Small intestine (tissue), 7 donors: ENCODE results near the gene SKAP1. TPM values are rescaled to one million over a fixed set of nuclear protein-coding genes. Genes with fewer than 3 reads are reported as not detected.
"Not testable (repeated sequence)": the region's sequence is repeated elsewhere in the genome, so short reads cannot be mapped to it uniquely, and the experiment has no call there.

ENCODE experiments used
- DNase-seq, 2 donors: peaks; one replicate each; pipeline versions ENCODE4 v3.0.0 to v3.0.0-alpha.2; 2013
- FAIRE-seq: peaks from 2 replicates; lab custom pipeline; 2012; peaks lifted over from hg19 to GRCh38; lab: Jason Lieb, UNC
- H3K27ac ChIP-seq, 3 donors: one replicate each; pipeline ENCODE4 v1.5.1; 2013; ENCODE audit warnings: low read length in 2 of 3, mild to moderate bottlenecking in 2 of 3, control low read depth in 1 of 3, inconsistent platforms in 1 of 3, low read depth in 1 of 3, moderate library complexity in 1 of 3
- H3K27me3 ChIP-seq, 3 donors: one replicate each; pipeline ENCODE4 v1.6.1; 2013; ENCODE audit warnings: low read length in 3 of 3, inconsistent platforms in 1 of 3; ENCODE audit not compliant: control insufficient read depth in 3 of 3, insufficient read depth in 3 of 3
- H3K36me3 ChIP-seq, 3 donors: one replicate each; pipeline ENCODE4 v1.6.1; 2013; ENCODE audit warnings: low read length in 3 of 3, inconsistent platforms in 1 of 3, low read depth in 1 of 3, mild to moderate bottlenecking in 1 of 3, moderate library complexity in 1 of 3; ENCODE audit not compliant: control insufficient read depth in 3 of 3, insufficient read depth in 2 of 3
- H3K4me1 ChIP-seq, 3 donors: one replicate each; pipeline ENCODE4 v1.6.1; 2013; ENCODE audit warnings: low read length in 2 of 3, inconsistent platforms in 1 of 3, low read depth in 1 of 3, mild to moderate bottlenecking in 1 of 3, moderate library complexity in 1 of 3; ENCODE audit not compliant: control insufficient read depth in 3 of 3, insufficient read depth in 2 of 3
- H3K4me3 ChIP-seq, 3 donors: one replicate each; pipeline ENCODE4 v1.5.1; 2013; ENCODE audit warnings: low read length in 3 of 3, control low read depth in 1 of 3, inconsistent platforms in 1 of 3, low read depth in 1 of 3, mild to moderate bottlenecking in 1 of 3, moderate library complexity in 1 of 3
- H3K9me3 ChIP-seq, 2 donors: one replicate each; pipeline ENCODE4 v1.6.1; 2013; ENCODE audit warnings: low read depth in 1 of 2, low read length in 1 of 2; ENCODE audit not compliant: control insufficient read depth in 2 of 2, insufficient read depth in 1 of 2
- WGBS, 3 donors: extraction: QIAGEN DNeasy Blood & Tissue Kit; methylation state at CpG; one replicate each; pipeline ENCODE4 v1.1.7; 2013; 5-methylcytosine and 5-hydroxymethylcytosine counted together
- polyA plus RNA-seq, 4 donors: library from polyadenylated mRNA; stranded (reverse) in 3 of 4; unstranded in 1 of 4; fragments of 200-250 nt in 3 of 4; fragments of 120-200 nt in 1 of 4; gene quantifications; one replicate each; pipeline versions ENCODE4 v1.2.1 to v1.2.3, GENCODE V29; 2013
- donor health status: healthy with polysubstance abuse.
- donor health status: control.
- donor health status: control.
- donor health status: Bipolar disorder and iron deficiency.
- donor health status: healthy.

SKAP1 gene
- polyA plus RNA-seq, 4 donors, result 1.8 to 8.1 (median 2.1) TPM

- no peak overlapping the region for H3K4me3 ChIP-seq
- WGBS, 3 donors, result 74 to 87% (median 81%) methylated on average over 8 of the region's 8 CpGs
- H3K9me3 ChIP-seq, result no peaks in the 10 kb centered on the region
- H3K27ac ChIP-seq, result no peak overlapping the region
- DNase-seq, result no peak
- peaks cover 0 to 4% (median 0%) of the 10 kb centered on the region in 3 donors for H3K4me1 ChIP-seq
- no peaks in the 10 kb centered on the region for H3K27me3 ChIP-seq
- FAIRE-seq, result no peak
- no peaks in the 10 kb centered on the region for H3K36me3 ChIP-seq
These were observed 179.1 kb downstream of the SKAP1 start for GRCh38 chr17:48250949-48251348.

GRCh38 chr17:48250059-48250458 is 180.0 kb downstream of the SKAP1 start:
- H3K9me3 ChIP-seq, H3K4me3 ChIP-seq, H3K4me1 ChIP-seq, H3K36me3 ChIP-seq, FAIRE-seq, DNase-seq, H3K27ac ChIP-seq, H3K27me3 ChIP-seq: not testable (repeated sequence)
- WGBS, 3 donors, result 86 to 97% (median 95%) methylated on average over 5 of the region's 5 CpGs

GRCh38 chr17:48247603-48248002 is 182.4 kb downstream of the SKAP1 start:
- no peak for FAIRE-seq
- H3K4me3 ChIP-seq, result no peak overlapping the region
- DNase-seq, result no peak
- WGBS, 3 donors, result 57 to 78% (median 70%) methylated on average over 3 of the region's 3 CpGs
- no peaks in the 10 kb centered on the region for H3K9me3 ChIP-seq
- no peak overlapping the region for H3K27ac ChIP-seq
- H3K4me1 ChIP-seq, result peaks cover 0 to 16% (median 0%) of the 10 kb centered on the region in 3 donors
- no peaks in the 10 kb centered on the region for H3K27me3 ChIP-seq
- H3K36me3 ChIP-seq, result no peaks in the 10 kb centered on the region

GRCh38 chr17:48247038-48247437 is 183.0 kb downstream of the SKAP1 start:
- WGBS, 3 donors, result 42 to 65% (median 63%) methylated on average over 1 of the region's 1 CpG
- H3K27ac ChIP-seq, result no peak overlapping the region

GRCh38 chr17:48246612-48247011 is 183.4 kb downstream of the SKAP1 start:
- no peak for FAIRE-seq
- 66 to 77% (median 72%) methylated on average over 2 of the region's 2 CpGs for WGBS, 3 donors
- DNase-seq, result no peak

More at GRCh38 chr17:48247038-48247437, 183.0 kb downstream of the SKAP1 start:
- Histone ChIP-seq H3K36me3 (no peaks in the 10 kb centered on the region), H3K4me1 (peaks cover 0 to 22% (median 0%) of the 10 kb centered on the region in 3 donors), H3K9me3 (no peaks in the 10 kb centered on the region), H3K27me3 (no peaks in the 10 kb centered on the region), H3K4me3 (no peak overlapping the region)
- DNase-seq (no peak), FAIRE-seq (no peak)

GRCh38 chr17:48245465-48246033 is 184.5 kb downstream of the SKAP1 start:
- H3K36me3 ChIP-seq, H3K27ac ChIP-seq, FAIRE-seq, H3K9me3 ChIP-seq, H3K27me3 ChIP-seq, DNase-seq, H3K4me3 ChIP-seq: not testable (repeated sequence)
- H3K4me1 ChIP-seq, result peaks cover 0 to 33% (median 0%) of the 10 kb centered on the region in 3 donors
- 89 to 96% (median 92%) methylated on average over 5 of the region's 5 CpGs for WGBS, 3 donors

More at GRCh38 chr17:48246612-48247011, 183.4 kb downstream of the SKAP1 start:
- H3K27me3 ChIP-seq, result no peaks in the 10 kb centered on the region
- H3K27ac ChIP-seq, result no peak overlapping the region
- H3K4me3 ChIP-seq, result no peak overlapping the region
- no peaks in the 10 kb centered on the region for H3K9me3 ChIP-seq
- H3K36me3 ChIP-seq, result no peaks in the 10 kb centered on the region
- peaks cover 0 to 25% (median 0%) of the 10 kb centered on the region in 3 donors for H3K4me1 ChIP-seq

GRCh38 chr17:48244814-48245213 is 185.2 kb downstream of the SKAP1 start:
- peak overlapping the region in 2 of 3 donors; percentile 4 to 61 for H3K27ac ChIP-seq

GRCh38 chr17:48244121-48244711 is 185.8 kb downstream of the SKAP1 start:
- Histone ChIP-seq H3K27me3 (no peaks in the 10 kb centered on the region), H3K36me3 (no peaks in the 10 kb centered on the region), H3K4me1 (peaks cover 0 to 42% (median under 1%) of the 10 kb centered on the region in 3 donors), H3K27ac (peak overlapping the region in 2 of 3 donors; percentile 32 to 61), H3K9me3 (no peaks in the 10 kb centered on the region), H3K4me3 (no peak overlapping the region)
- FAIRE-seq (no peak), DNase-seq (peak; percentile 82 to 87)
- WGBS, 3 donors, result 4 to 35% (median 18%) methylated on average over 3 of the region's 3 CpGs

More at GRCh38 chr17:48244814-48245213, 185.2 kb downstream of the SKAP1 start:
- peaks cover 0 to 41% (median 0%) of the 10 kb centered on the region in 3 donors for H3K4me1 ChIP-seq
- no peaks in the 10 kb centered on the region for H3K27me3 ChIP-seq
- WGBS, 3 donors, result 19 to 57% (median 33%) methylated on average over 1 of the region's 1 CpG
- peak; percentile 18 to 29 for DNase-seq
- FAIRE-seq, result no peak
- H3K4me3 ChIP-seq, result no peak overlapping the region
- no peaks in the 10 kb centered on the region for H3K9me3 ChIP-seq
- H3K36me3 ChIP-seq, result no peaks in the 10 kb centered on the region
